Fibroblast of mammary gland (primary cell): Measurements from ENCODE around the gene AKAP6.

ENCODE experiments used
- DNase-seq: peaks from one replicate; pipeline ENCODE4 v3.0.0-alpha.2; 2010; ENCODE audit warnings: low read depth
- H3K4me3 ChIP-seq: 2 replicates; pipeline ENCODE4 v1.5.1; 2011; ENCODE audit warnings: low read depth, mild to moderate bottlenecking, low read length, moderate library complexity; ENCODE audit not compliant: control insufficient read depth
- CTCF ChIP-seq: conservative IDR thresholded peaks from 2 replicates; pipeline ENCODE4 v1.5.1; 2011; ENCODE audit warnings: low read depth, low read length, inconsistent platforms; ENCODE audit not compliant: control insufficient read depth, insufficient read depth

The AKAP6 gene

GRCh38 chr14:32524609-32525375 is 195.7 kb downstream of the AKAP6 start:
- no peak for TF ChIP-seq CTCF
- H3K4me3 ChIP-seq, result no peak overlapping the region
- DNase-seq, result peak; percentile 12

GRCh38 chr14:32525591-32525990 is 196.5 kb downstream of the AKAP6 start:
- no peak overlapping the region for H3K4me3 ChIP-seq
- TF ChIP-seq CTCF, result no peak
- DNase-seq, result no peak

- H3K4me3 ChIP-seq, result no peak overlapping the region
- DNase-seq, result no peak
- no peak for TF ChIP-seq CTCF
Observed at GRCh38 chr14:32530800-32531199, 201.7 kb downstream of the AKAP6 start.

GRCh38 chr14:32531942-32532515 is 202.9 kb downstream of the AKAP6 start:
- no peak overlapping the region for H3K4me3 ChIP-seq
- TF ChIP-seq CTCF, result no peak
- no peak for DNase-seq

- TF ChIP-seq CTCF, result no peak
- DNase-seq, result no peak
- no peak overlapping the region for H3K4me3 ChIP-seq
Observed at GRCh38 chr14:32534145-32534544, 205.0 kb downstream of the AKAP6 start.

GRCh38 chr14:32536175-32536574 is 207.1 kb downstream of the AKAP6 start:
- DNase-seq, result no peak
- H3K4me3 ChIP-seq, result no peak overlapping the region
- TF ChIP-seq CTCF, result no peak
